Measurements from ENCODE around the gene ANXA6. TPM values are rescaled to one million over a fixed set of nuclear protein-coding genes. Genes with fewer than 3 reads are reported as not detected.

The ANXA6 gene
- total and polyA plus RNA-seq, 2 donors (not counting 1 experiment from before 2014, with no cell fraction given) = 136 to 300 TPM

- Histone ChIP-seq H3K9me3 (ENCODE audit: control extremely low read depth in 1 of 3, control insufficient read depth in 2 of 3, insufficient read depth in 1 of 3, low read length in 2 of 3) (peaks cover 0 to 4% (median 0%) of the 10 kb centered on the region in 3 donors), H2AFZ (ENCODE audit: insufficient read depth, low read depth, low read length, poor library complexity, severe bottlenecking) (no peak overlapping the region), H3K27me3 (replicated peaks in 1 of 4; ENCODE audit: control extremely low read depth in 1 of 4, control insufficient read depth in 3 of 4, insufficient read depth in 4 of 4, low read length in 3 of 4) (no peaks in the 10 kb centered on the region), H3K4me3 (ENCODE audit: control extremely low read depth in 1 of 5, extremely low read depth in 1 of 5, insufficient read depth in 1 of 5, low read depth in 2 of 5, low read length in 4 of 5) (no peak overlapping the region), H4K20me1 (ENCODE audit: control insufficient read depth, insufficient read depth, low read length, poor library complexity, severe bottlenecking) (no peaks in the 10 kb centered on the region), H3K4me1 (ENCODE audit: control insufficient read depth in 2 of 2, insufficient read depth in 2 of 2, low read length in 2 of 2) (peaks cover 56 to 66% of the 10 kb centered on the region in 2 donors), H3K79me2 (ENCODE audit: control insufficient read depth, insufficient read depth, low read length) (no peaks in the 10 kb centered on the region), H3K9ac (ENCODE audit: low read length) (no peak overlapping the region), H3K36me3 (replicated peaks in 1 of 2; ENCODE audit: control extremely low read depth in 1 of 2, control insufficient read depth in 1 of 2, extremely low read depth in 1 of 2, insufficient read depth in 2 of 2, low read length in 1 of 2) (peaks cover 1 to 33% of the 10 kb centered on the region in 2 experiments), H3K4me2 (replicated peaks; ENCODE audit: low read depth, low read length, poor library complexity, severe bottlenecking) (no peak overlapping the region), H3K27ac (ENCODE audit: low read length in 2 of 2) (peak overlapping the region in 1 of 2 donors; percentile 76)
- Mint-ChIP-seq H3K4me1 (peaks cover 85% of the 10 kb centered on the region), H3K9me3 (ENCODE audit: insufficient read depth) (no peaks in the 10 kb centered on the region), H3K27me3 (no peaks in the 10 kb centered on the region), H3K4me3 (no peak overlapping the region), H3K27ac (peak overlapping the region; percentile 47)
- no CpG with 5 or more reads among the region's 6 CpGs for WGBS (ENCODE audit: insufficient coverage)
- POLR2A ChIA-PET = interaction anchor here (0.7 kb wide), 1 partner anchor 41 kb away, joined by 4 read pairs; no protein-coding TSS in a partner anchor
- TF ChIP-seq EZH2 (IDR thresholded peaks at IDR 0.05; ENCODE audit: borderline replicate concordance, insufficient read depth, low read depth, low read length, poor library complexity, severe bottlenecking) (no peak), CTCF (IDR thresholded peaks at IDR 0.05) (no peak)
- CTCF ChIA-PET = interaction anchor here (0.9 to 5.9 kb wide), 5 partner anchors 13 to 68 kb away, joined by 3 to 51 read pairs (median 9); no protein-coding TSS in a partner anchor
- no peak for DNase-seq
- intact Hi-C loops (cut with micrococcal nuclease) = no loop called here
- ATAC-seq (ENCODE audit: low read depth) = no peak
Measured at GRCh38 chr5:151097061-151097460, 60.5 kb downstream of the ANXA6 start.

GRCh38 chr5:151096001-151096373, 61.6 kb downstream of the ANXA6 start:
- Histone ChIP-seq H3K4me1 (ENCODE audit: control insufficient read depth in 2 of 2, insufficient read depth in 2 of 2, low read length in 2 of 2) (peaks cover 56 to 66% of the 10 kb centered on the region in 2 donors), H3K79me2 (ENCODE audit: control insufficient read depth, insufficient read depth, low read length) (no peaks in the 10 kb centered on the region), H3K9ac (ENCODE audit: low read length) (no peak overlapping the region), H3K4me3 (ENCODE audit: control extremely low read depth in 1 of 5, extremely low read depth in 1 of 5, insufficient read depth in 1 of 5, low read depth in 2 of 5, low read length in 4 of 5) (no peak overlapping the region), H2AFZ (ENCODE audit: insufficient read depth, low read depth, low read length, poor library complexity, severe bottlenecking) (no peak overlapping the region), H3K36me3 (replicated peaks in 1 of 2; ENCODE audit: control extremely low read depth in 1 of 2, control insufficient read depth in 1 of 2, extremely low read depth in 1 of 2, insufficient read depth in 2 of 2, low read length in 1 of 2) (peaks cover 1 to 22% of the 10 kb centered on the region in 2 experiments), H3K9me3 (ENCODE audit: control extremely low read depth in 1 of 3, control insufficient read depth in 2 of 3, insufficient read depth in 1 of 3, low read length in 2 of 3) (peaks cover 0 to 4% (median 0%) of the 10 kb centered on the region in 3 donors), H4K20me1 (ENCODE audit: control insufficient read depth, insufficient read depth, low read length, poor library complexity, severe bottlenecking) (no peaks in the 10 kb centered on the region), H3K4me2 (replicated peaks; ENCODE audit: low read depth, low read length, poor library complexity, severe bottlenecking) (no peak overlapping the region), H3K27me3 (replicated peaks in 1 of 4; ENCODE audit: control extremely low read depth in 1 of 4, control insufficient read depth in 3 of 4, insufficient read depth in 4 of 4, low read length in 3 of 4) (no peaks in the 10 kb centered on the region), H3K27ac (ENCODE audit: low read length in 2 of 2) (peak overlapping the region; percentile 15 to 76)
- DNase-seq (no peak), ATAC-seq (ENCODE audit: low read depth) (no peak)
- Mint-ChIP-seq H3K27me3 (no peaks in the 10 kb centered on the region), H3K9me3 (ENCODE audit: insufficient read depth) (no peaks in the 10 kb centered on the region), H3K27ac (peak overlapping the region; percentile 33), H3K4me1 (peaks cover 84% of the 10 kb centered on the region), H3K4me3 (no peak overlapping the region)
- WGBS (ENCODE audit: insufficient coverage) = 98% methylated on average over 6 of the region's 6 CpGs
- intact Hi-C loops (cut with micrococcal nuclease) = no loop called here
- POLR2A ChIA-PET = no interaction called here
- CTCF ChIA-PET = interaction anchor here (0.7 to 5.9 kb wide), 4 partner anchors 9 to 44 kb away, joined by 3 to 51 read pairs (median 6); no protein-coding TSS in a partner anchor
- no peak for TF ChIP-seq EZH2 (IDR thresholded peaks at IDR 0.05; ENCODE audit: borderline replicate concordance, insufficient read depth, low read depth, low read length, poor library complexity, severe bottlenecking)
- TF ChIP-seq CTCF (IDR thresholded peaks at IDR 0.05) = no peak

Data from B cell (primary cell).